HepG2 (cell line): ENCODE data around the gene ANKRD11. TPM values are rescaled to one million over a fixed set of nuclear protein-coding genes. Genes with fewer than 3 reads are reported as not detected.

ENCODE experiments used
- AHR ChIP-seq: IDR thresholded peaks from 2 replicates; pipeline ENCODE4 v1.6.1; 2018; ENCODE audit warnings: missing genetic modification reagents, missing compliant biosample characterization
- ETV6 ChIP-seq: sonication (generic); formaldehyde crosslinking; conservative IDR thresholded peaks from 2 replicates; pipeline ENCODE4 v1.4.0; 2020; ENCODE audit warnings: missing genetic modification reagents
- GATAD2A ChIP-seq: IDR thresholded peaks from 2 replicates; pipeline ENCODE4 v1.6.1; 2016
- HNRNPH1 ChIP-seq: fragments of 200-400 bp; formaldehyde crosslinking; optimal IDR thresholded peaks from 2 replicates; pipeline ENCODE3; 2017; ENCODE audit warnings: mild to moderate bottlenecking, low read depth, low read length
- KAT2B ChIP-seq: fragments of 150-350 bp; IDR thresholded peaks from 2 replicates; pipeline ENCODE4 v1.6.1; 2014; ENCODE audit warnings: low read depth, low read length, borderline replicate concordance
- MTF2 ChIP-seq: sonication (generic); formaldehyde crosslinking; IDR thresholded peaks from 2 replicates; pipeline ENCODE4 v1.5.0; 2020; ENCODE audit warnings: missing genetic modification reagents, borderline replicate concordance
- RAD21 ChIP-seq: fragments of 450-650 bp; formaldehyde crosslinking; IDR thresholded peaks from 2 replicates; pipeline ENCODE4 v1.5.0; 2020; ENCODE audit warnings: mild to moderate bottlenecking
- REPIN1 ChIP-seq: sonication (generic); formaldehyde crosslinking; IDR thresholded peaks from 2 replicates; pipeline ENCODE4 v1.8.0; 2022; ENCODE audit warnings: missing genetic modification reagents, low read depth, mild to moderate bottlenecking, borderline replicate concordance
- TAF15 ChIP-seq: fragments of 200-400 bp; formaldehyde crosslinking; IDR thresholded peaks from one replicate; pipeline ENCODE4 v1.6.1; 2018; ENCODE audit warnings: mild to moderate bottlenecking, low read depth, low read length; ENCODE audit not compliant: poor library complexity, severe bottlenecking
- ZFAT ChIP-seq: sonication (generic); formaldehyde crosslinking; conservative IDR thresholded peaks from 2 replicates; pipeline ENCODE4 v1.8.1; 2023; ENCODE audit warnings: missing genetic modification reagents, inconsistent platforms
- ZNF337 ChIP-seq: sonication (generic); formaldehyde crosslinking; IDR thresholded peaks from 2 replicates; pipeline ENCODE4 v1.5.1; 2020; ENCODE audit warnings: missing genetic modification reagents, low read depth, mild to moderate bottlenecking, borderline replicate concordance
- ZNF354B ChIP-seq: sonication (generic); formaldehyde crosslinking; IDR thresholded peaks from 2 replicates; pipeline ENCODE4 v1.8.0; 2022; ENCODE audit warnings: mild to moderate bottlenecking, missing genetic modification reagents
- ZNF577 ChIP-seq: sonication (generic); formaldehyde crosslinking; IDR thresholded peaks from 2 replicates; pipeline ENCODE4 v1.4.0; 2020; ENCODE audit warnings: mild to moderate bottlenecking, low read depth, missing genetic modification reagents, borderline replicate concordance
- ZNF724P ChIP-seq: sonication (generic); formaldehyde crosslinking; IDR thresholded peaks from 2 replicates; pipeline ENCODE4 v1.8.0; 2022; ENCODE audit warnings: missing genetic modification reagents, borderline replicate concordance
- polyA plus RNA-seq, 8 experiments: library from polyadenylated mRNA; depleted of rRNA in 3 of 8; stranded (reverse) in 7 of 8; unstranded in 1 of 8; fragments of >200 nt; fragmentation: Illumina TruSeq in 4 of 8; extraction: Trizol in 4 of 8; gene quantifications; 2 replicates each; pipeline versions ENCODE4 v1.2.1 to v1.2.3, GENCODE V29; 2011 to 2016; ENCODE audit warnings: low read depth in 4 of 8, missing spikeins in 1 of 8, mixed read lengths in 1 of 8; ENCODE audit not compliant: insufficient read depth in 1 of 8
- total RNA-seq, 5 experiments: library from RNA; depleted of rRNA; stranded (reverse); fragments of >200 nt; fragmentation: Illumina TruSeq; extraction: Trizol; gene quantifications; 2 replicates each; pipeline ENCODE4 v1.2.3, GENCODE V29; 2016; ENCODE audit warnings: low read depth in 1 of 5
- TF ChIP-seq, protein P1 (sequence below): sonication (generic); formaldehyde crosslinking; IDR thresholded peaks from 2 replicates; pipeline ENCODE4 v1.8.1; 2023; ENCODE audit warnings: missing genetic modification reagents, inconsistent platforms, borderline replicate concordance
- TF ChIP-seq, protein P2 (sequence below): sonication (generic); formaldehyde crosslinking; IDR thresholded peaks from 2 replicates; pipeline ENCODE4 v1.5.0; 2020; ENCODE audit warnings: mild to moderate bottlenecking, low read depth, missing genetic modification reagents, borderline replicate concordance
- TF ChIP-seq, protein P3 (sequence below): conservative IDR thresholded peaks from 2 replicates; pipeline ENCODE4 v1.6.1; 2018; ENCODE audit warnings: missing genetic modification reagents
- TF ChIP-seq, protein P4 (sequence below): sonication (generic); formaldehyde crosslinking; IDR thresholded peaks from one replicate; pipeline ENCODE4 v1.5.1; 2020; ENCODE audit warnings: mild to moderate bottlenecking, missing genetic modification reagents; ENCODE audit errors: not compliant biosample characterization

Gene ANKRD11
- total and polyA plus RNA-seq, 2 of the 13 experiments (the other 11 are each of a cell fraction or from before 2014, with no cell fraction given) = 21.4 to 38.4 TPM

DNA sequence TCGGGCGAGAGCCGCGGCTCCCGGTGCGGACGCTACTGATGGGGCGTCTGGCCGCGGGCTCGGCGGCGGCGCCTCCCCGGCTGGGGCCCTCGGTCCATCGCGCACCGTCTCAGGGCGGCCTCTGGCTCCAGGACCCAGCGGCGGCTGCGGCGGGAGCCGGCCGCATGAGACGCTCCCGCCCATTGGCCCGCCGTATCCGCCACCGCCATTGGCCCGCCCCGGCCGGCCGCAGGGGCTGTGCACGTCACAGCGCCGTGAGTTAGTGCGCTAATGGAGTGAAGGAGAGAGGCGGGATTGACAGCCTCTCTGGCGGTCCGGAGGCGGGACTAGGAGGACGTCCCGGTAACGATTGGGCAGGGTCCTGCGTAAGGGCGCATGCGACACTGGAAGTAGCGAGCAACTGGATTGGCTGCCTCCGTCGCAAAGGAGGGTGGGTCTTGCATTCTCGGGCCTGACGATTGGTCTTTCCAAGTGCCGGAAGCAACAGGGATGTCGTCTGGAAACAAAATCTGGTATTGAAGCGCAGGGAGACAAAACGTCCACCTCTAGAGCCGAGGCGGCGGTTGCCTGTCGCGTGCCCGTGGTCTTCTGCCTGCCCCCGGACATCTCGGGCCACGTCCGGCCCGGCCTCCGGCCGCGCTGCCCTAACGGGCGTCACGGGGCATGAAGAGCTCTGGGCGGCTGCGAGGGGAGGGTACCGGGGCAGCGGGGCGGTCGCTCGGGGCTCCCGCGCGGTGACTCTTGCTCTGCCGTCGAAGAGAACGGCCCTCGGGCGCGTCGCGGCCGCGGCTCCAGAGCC lies at the start of gene ANKRD11 (continued):
- TF ChIP-seq, protein P1, sequence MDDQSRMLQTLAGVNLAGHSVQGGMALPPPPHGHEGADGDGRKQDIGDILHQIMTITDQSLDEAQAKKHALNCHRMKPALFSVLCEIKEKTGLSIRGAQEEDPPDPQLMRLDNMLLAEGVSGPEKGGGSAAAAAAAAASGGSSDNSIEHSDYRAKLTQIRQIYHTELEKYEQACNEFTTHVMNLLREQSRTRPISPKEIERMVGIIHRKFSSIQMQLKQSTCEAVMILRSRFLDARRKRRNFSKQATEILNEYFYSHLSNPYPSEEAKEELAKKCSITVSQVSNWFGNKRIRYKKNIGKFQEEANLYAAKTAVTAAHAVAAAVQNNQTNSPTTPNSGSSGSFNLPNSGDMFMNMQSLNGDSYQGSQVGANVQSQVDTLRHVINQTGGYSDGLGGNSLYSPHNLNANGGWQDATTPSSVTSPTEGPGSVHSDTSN (CRISPR knock-in tag) = peak; percentile 94; the same call in 1 of the 2 replicates
- no peak for TF ChIP-seq GATAD2A (CRISPR knock-in tag)
- TF ChIP-seq ZNF337 (CRISPR knock-in tag) = no peak
- no peak; the same call in 1 of the 2 replicates for TF ChIP-seq AHR (CRISPR knock-in tag)
- TF ChIP-seq, protein P2, sequence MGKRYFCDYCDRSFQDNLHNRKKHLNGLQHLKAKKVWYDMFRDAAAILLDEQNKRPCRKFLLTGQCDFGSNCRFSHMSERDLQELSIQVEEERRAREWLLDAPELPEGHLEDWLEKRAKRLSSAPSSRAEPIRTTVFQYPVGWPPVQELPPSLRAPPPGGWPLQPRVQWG (CRISPR knock-in tag) = no peak
- TF ChIP-seq, protein P3, sequence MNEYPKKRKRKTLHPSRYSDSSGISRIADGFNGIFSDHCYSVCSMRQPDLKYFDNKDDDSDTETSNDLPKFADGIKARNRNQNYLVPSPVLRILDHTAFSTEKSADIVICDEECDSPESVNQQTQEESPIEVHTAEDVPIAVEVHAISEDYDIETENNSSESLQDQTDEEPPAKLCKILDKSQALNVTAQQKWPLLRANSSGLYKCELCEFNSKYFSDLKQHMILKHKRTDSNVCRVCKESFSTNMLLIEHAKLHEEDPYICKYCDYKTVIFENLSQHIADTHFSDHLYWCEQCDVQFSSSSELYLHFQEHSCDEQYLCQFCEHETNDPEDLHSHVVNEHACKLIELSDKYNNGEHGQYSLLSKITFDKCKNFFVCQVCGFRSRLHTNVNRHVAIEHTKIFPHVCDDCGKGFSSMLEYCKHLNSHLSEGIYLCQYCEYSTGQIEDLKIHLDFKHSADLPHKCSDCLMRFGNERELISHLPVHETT = peak; percentile 64
- no peak for TF ChIP-seq KAT2B
- TF ChIP-seq ZFAT (CRISPR knock-in tag) = no peak
- no peak for TF ChIP-seq TAF15
- no peak for TF ChIP-seq MTF2 (CRISPR knock-in tag)
- TF ChIP-seq, protein P4, sequence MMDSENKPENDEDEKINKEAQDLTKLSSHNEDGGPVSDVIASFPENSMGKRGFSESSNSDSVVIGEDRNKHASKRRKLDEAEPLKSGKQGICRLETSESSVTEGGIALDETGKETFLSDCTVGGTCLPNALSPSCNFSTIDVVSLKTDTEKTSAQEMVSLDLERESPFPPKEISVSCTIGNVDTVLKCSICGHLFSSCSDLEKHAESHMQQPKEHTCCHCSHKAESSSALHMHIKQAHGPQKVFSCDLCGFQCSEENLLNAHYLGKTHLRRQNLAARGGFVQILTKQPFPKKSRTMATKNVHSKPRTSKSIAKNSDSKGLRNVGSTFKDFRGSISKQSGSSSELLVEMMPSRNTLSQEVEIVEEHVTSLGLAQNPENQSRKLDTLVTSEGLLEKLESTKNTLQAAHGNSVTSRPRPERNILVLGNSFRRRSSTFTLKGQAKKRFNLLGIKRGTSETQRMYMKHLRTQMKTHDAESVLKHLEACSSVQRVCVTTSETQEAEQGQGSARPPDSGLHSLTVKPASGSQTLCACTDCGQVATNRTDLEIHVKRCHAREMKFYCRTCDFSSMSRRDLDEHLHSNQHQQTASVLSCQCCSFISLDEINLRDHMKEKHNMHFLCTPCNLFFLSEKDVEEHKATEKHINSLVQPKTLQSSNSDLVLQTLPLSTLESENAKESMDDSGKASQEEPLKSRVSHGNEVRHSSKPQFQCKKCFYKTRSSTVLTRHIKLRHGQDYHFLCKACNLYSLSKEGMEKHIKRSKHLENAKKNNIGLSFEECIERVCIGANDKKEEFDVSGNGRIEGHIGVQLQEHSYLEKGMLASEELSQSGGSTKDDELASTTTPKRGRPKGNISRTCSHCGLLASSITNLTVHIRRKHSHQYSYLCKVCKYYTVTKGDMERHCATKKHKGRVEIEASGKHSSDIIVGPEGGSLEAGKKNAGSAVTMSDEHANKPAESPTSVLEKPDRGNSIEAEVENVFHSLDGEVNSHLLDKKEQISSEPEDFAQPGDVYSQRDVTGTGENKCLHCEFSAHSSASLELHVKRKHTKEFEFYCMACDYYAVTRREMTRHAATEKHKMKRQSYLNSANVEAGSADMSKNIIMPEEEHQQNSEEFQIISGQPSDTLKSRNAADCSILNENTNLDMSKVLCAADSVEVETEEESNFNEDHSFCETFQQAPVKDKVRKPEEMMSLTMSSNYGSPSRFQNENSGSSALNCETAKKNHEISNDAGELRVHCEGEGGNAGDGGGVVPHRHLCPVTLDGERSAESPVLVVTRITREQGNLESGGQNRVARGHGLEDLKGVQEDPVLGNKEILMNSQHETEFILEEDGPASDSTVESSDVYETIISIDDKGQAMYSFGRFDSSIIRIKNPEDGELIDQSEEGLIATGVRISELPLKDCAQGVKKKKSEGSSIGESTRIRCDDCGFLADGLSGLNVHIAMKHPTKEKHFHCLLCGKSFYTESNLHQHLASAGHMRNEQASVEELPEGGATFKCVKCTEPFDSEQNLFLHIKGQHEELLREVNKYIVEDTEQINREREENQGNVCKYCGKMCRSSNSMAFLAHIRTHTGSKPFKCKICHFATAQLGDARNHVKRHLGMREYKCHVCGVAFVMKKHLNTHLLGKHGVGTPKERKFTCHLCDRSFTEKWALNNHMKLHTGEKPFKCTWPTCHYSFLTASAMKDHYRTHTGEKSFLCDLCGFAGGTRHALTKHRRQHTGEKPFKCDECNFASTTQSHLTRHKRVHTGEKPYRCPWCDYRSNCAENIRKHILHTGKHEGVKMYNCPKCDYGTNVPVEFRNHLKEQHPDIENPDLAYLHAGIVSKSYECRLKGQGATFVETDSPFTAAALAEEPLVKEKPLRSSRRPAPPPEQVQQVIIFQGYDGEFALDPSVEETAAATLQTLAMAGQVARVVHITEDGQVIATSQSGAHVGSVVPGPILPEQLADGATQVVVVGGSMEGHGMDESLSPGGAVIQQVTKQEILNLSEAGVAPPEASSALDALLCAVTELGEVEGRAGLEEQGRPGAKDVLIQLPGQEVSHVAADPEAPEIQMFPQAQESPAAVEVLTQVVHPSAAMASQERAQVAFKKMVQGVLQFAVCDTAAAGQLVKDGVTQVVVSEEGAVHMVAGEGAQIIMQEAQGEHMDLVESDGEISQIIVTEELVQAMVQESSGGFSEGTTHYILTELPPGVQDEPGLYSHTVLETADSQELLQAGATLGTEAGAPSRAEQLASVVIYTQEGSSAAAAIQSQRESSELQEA (CRISPR knock-in tag) = peak; percentile 63
- no peak for TF ChIP-seq ZNF354B (CRISPR knock-in tag)
- peak; percentile 76 for TF ChIP-seq REPIN1 (CRISPR knock-in tag)
- TF ChIP-seq ZNF577 (CRISPR knock-in tag) = no peak
- TF ChIP-seq HNRNPH1 = no peak
- no peak for TF ChIP-seq ZNF724P
- TF ChIP-seq ETV6 (CRISPR knock-in tag) = 0 out of 2 replicates have a peak, but pooled peaks have one; percentile 39
- TF ChIP-seq RAD21 (CRISPR knock-in tag) = peak; percentile 88
